PC-9 (cell line): Measurements from ENCODE around the gene LRRK1.

Experiments used
- CTCF ChIP-seq: fragments of 200-600 bp; sonication (generic); conservative IDR thresholded peaks from 2 replicates; pipeline ENCODE4 v1.6.1; 2017; ENCODE audit warnings: mixed run types, antibody characterized with exemption, mild to moderate bottlenecking, moderate library complexity
- EZH2 ChIP-seq: fragments of 200-600 bp; sonication (generic); IDR thresholded peaks from 2 replicates; pipeline ENCODE4 v1.8.0; 2017; ENCODE audit warnings: antibody characterized with exemption, low read depth

- TF ChIP-seq CTCF (no peak), EZH2 (no peak)
Observed at GRCh38 chr15:101118615-101119014, 199.5 kb downstream of the LRRK1 start.
